Measurements from ENCODE around the gene ARHGAP33. TPM values are rescaled to one million over a fixed set of nuclear protein-coding genes. Genes with fewer than 3 reads are reported as not detected.

ARHGAP33 gene
- total RNA-seq, 4 donors from 2014 or later: 3.1 to 22.6 (median 5.5) TPM

- 84 to 87% methylated on average over 10 to 16 of the region's 37 CpGs for WGBS, 2 donors (ENCODE audit: low coverage in 1 of 2)
- H3K9me3 ChIP-seq: no peaks in the 10 kb centered on the region
- no peak for ATAC-seq
- H3K4me1 ChIP-seq: peaks cover 0 to 37% (median 7%) of the 10 kb centered on the region in 3 donors
- peaks cover 0 to 71% of the 10 kb centered on the region in 2 donors for H3K36me3 ChIP-seq
- no peaks in the 10 kb centered on the region for H3K27me3 ChIP-seq
- no peak overlapping the region for H3K4me3 ChIP-seq
- no peak for TF ChIP-seq POLR2A (IDR thresholded peaks at IDR 0.05)
- no peak for TF ChIP-seq EP300 (IDR thresholded peaks at IDR 0.05)
- no peak for TF ChIP-seq CTCF (IDR thresholded peaks at IDR 0.05)
- TF ChIP-seq POLR2AphosphoS5 (IDR thresholded peaks at IDR 0.05): no peak
- peak overlapping the region in 2 of 4 donors; percentile 14 for H3K27ac ChIP-seq
These were observed 37.1 kb upstream of the ARHGAP33 start for GRCh38 chr19:35738021-35738886.

DNA sequence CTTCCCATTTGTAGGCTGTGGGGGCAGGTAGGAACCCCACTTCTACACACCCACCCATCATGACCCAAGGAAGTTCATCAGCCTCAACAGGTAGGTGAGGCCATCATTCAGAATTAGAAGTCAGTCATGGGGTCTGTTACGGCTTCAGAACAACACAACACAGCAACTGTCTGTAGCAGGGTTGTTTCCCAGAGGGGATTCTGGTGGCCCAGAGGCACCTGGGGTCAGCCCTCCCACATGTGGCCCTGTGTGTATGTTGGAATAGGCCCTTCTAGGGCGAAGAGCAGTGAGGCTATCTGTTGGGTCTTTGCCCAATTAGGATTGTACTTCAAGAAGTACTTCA, 36.5 kb upstream of the ARHGAP33 start:
- Histone ChIP-seq H3K27ac (peak overlapping the region in 2 of 4 donors; percentile 14), H3K9me3 (no peaks in the 10 kb centered on the region), H3K4me1 (peaks cover 0 to 39% (median 7%) of the 10 kb centered on the region in 3 donors), H3K4me3 (no peak overlapping the region), H3K27me3 (no peaks in the 10 kb centered on the region), H3K36me3 (peaks cover 0 to 68% of the 10 kb centered on the region in 2 donors)
- ATAC-seq: no peak
- WGBS, 2 donors (ENCODE audit: low coverage in 1 of 2): no CpG with 5 or more reads among the region's 2 CpGs
- TF ChIP-seq POLR2A (IDR thresholded peaks at IDR 0.05) (no peak), POLR2AphosphoS5 (IDR thresholded peaks at IDR 0.05) (no peak), EP300 (IDR thresholded peaks at IDR 0.05) (no peak), CTCF (IDR thresholded peaks at IDR 0.05) (no peak)

- Histone ChIP-seq H3K4me3 (peak overlapping the region; percentile 36 to 60), H3K36me3 (peaks cover 0 to 64% of the 10 kb centered on the region in 2 donors), H3K9me3 (no peaks in the 10 kb centered on the region), H3K27ac (peak overlapping the region; percentile 40 to 91 (median 87)), H3K4me1 (peaks cover 0 to 46% (median 13%) of the 10 kb centered on the region in 3 donors), H3K27me3 (no peaks in the 10 kb centered on the region)
- 49% methylated on average over 11 of the region's 29 CpGs; no CpG with 5 or more reads in 1 of the 2 donors for WGBS, 2 donors (ENCODE audit: low coverage in 1 of 2)
- no peak for ATAC-seq
- TF ChIP-seq EP300 (IDR thresholded peaks at IDR 0.05) (no peak), POLR2AphosphoS5 (IDR thresholded peaks at IDR 0.05) (no peak), POLR2A (IDR thresholded peaks at IDR 0.05) (no peak), CTCF (IDR thresholded peaks at IDR 0.05) (no peak)
These were observed 35.9 kb upstream of the ARHGAP33 start for GRCh38 chr19:35739275-35740107.

DNA sequence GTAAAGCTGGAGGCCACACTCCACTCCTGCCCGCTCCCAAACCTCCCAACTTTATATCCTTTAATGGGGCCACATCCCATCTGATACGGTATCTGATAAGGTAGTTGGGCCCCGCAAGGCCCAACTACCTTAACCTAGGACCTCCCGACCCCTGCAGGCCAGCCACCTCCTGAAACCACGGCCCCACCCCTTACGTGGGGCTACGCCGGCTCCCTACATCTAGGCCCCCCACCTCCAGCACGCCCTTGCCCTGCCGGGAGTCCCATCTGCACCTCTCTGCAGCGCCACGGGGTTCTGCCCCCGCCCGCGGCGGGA, 35.3 kb upstream of the ARHGAP33 start:
- H3K4me3 ChIP-seq: peak overlapping the region; percentile 36 to 60
- H3K9me3 ChIP-seq: no peaks in the 10 kb centered on the region
- H3K27me3 ChIP-seq: no peaks in the 10 kb centered on the region
- WGBS, 2 donors (ENCODE audit: low coverage in 1 of 2): 0% methylated on average over 3 of the region's 16 CpGs; no CpG with 5 or more reads in 1 of the 2 donors
- peak in 1 of 2 donors; percentile 32 for TF ChIP-seq POLR2A (IDR thresholded peaks at IDR 0.05)
- no peak for TF ChIP-seq EP300 (IDR thresholded peaks at IDR 0.05)
- TF ChIP-seq POLR2AphosphoS5 (IDR thresholded peaks at IDR 0.05): no peak
- TF ChIP-seq CTCF (IDR thresholded peaks at IDR 0.05): peak in 1 of 4 experiments; percentile 9
- H3K27ac ChIP-seq: peak overlapping the region; percentile 40 to 91 (median 87)
- H3K36me3 ChIP-seq: peaks cover 0 to 58% of the 10 kb centered on the region in 2 donors
- H3K4me1 ChIP-seq: peaks cover 0 to 48% (median 15%) of the 10 kb centered on the region in 3 donors
- ATAC-seq: no peak
